DND-41 (cell line): ENCODE data around the gene CYSRT1.

Source experiments
- CTCF ChIP-seq: IDR thresholded peaks from 2 replicates; pipeline ENCODE4 v1.5.1; 2012; ENCODE audit warnings: borderline replicate concordance, low read length, moderate library complexity, mild to moderate bottlenecking; ENCODE audit not compliant: poor library complexity, severe bottlenecking; ENCODE audit errors: extremely low read depth
- EZH2 ChIP-seq: IDR thresholded peaks from 3 replicates; pipeline ENCODE4 v1.6.1; 2012; ENCODE audit warnings: borderline replicate concordance, low read depth, mild to moderate bottlenecking, moderate library complexity, low read length, inconsistent platforms; ENCODE audit not compliant: severe bottlenecking

GRCh38 chr9:137221506-137222111 lies 3.4 kb upstream of the CYSRT1 start:
- no peak for TF ChIP-seq CTCF
- TF ChIP-seq EZH2 = no peak
